GM12875 (cell line): ENCODE results near the gene MIOX.

Experiments used
- H3K4me3 ChIP-seq: one replicate; pipeline ENCODE4 v1.5.1; 2011; ENCODE audit warnings: low read depth, low read length, control low read depth
- TF ChIP-seq, protein P1 (sequence below): IDR thresholded peaks from 2 replicates; pipeline ENCODE4 v1.5.1; 2011; ENCODE audit warnings: low read depth, mild to moderate bottlenecking, control low read depth, inconsistent platforms, low read length, moderate library complexity, borderline replicate concordance; ENCODE audit not compliant: insufficient read depth

The MIOX gene

DNA sequence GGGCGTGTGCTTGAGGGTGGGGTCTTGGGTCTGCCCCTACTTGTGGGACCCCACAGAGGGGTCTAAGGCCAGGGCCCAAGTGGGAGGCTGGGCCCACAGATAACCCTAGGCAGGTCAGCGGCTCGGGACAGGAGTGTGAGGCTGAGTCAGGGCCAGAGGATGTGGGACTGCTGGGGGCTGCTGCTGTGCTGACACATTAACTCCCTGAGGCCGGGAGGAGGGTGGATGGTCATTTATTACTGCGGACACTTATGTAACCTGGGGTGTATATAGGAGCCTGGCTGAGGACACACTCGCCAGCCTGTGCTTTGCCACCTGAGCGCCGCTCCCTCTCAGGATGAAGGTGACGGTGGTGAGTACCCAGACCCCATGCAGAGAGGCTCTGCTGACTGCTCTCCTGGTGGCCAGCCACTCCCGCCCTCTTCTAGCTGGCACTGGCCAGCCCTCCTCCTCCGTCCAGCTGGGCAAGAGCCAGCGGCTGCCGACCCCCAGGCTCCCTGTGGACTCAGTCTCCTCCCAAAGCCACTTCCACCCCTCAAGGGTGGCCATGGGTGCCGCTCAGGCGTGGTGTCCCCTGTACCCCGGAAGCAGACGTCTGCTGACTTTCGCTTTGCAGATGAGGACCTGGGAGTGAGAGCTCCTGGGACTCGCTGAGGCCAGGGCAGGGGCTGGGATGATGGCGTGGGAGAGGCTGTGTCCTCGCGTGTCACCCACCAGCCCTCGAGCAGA is at the start of gene MIOX:
Gene MIOX (plus strand): TSS at position 299 of the 729 bp plus-strand sequence. CDS start 39 bp downstream, at position 338.
- TF ChIP-seq, protein P1, sequence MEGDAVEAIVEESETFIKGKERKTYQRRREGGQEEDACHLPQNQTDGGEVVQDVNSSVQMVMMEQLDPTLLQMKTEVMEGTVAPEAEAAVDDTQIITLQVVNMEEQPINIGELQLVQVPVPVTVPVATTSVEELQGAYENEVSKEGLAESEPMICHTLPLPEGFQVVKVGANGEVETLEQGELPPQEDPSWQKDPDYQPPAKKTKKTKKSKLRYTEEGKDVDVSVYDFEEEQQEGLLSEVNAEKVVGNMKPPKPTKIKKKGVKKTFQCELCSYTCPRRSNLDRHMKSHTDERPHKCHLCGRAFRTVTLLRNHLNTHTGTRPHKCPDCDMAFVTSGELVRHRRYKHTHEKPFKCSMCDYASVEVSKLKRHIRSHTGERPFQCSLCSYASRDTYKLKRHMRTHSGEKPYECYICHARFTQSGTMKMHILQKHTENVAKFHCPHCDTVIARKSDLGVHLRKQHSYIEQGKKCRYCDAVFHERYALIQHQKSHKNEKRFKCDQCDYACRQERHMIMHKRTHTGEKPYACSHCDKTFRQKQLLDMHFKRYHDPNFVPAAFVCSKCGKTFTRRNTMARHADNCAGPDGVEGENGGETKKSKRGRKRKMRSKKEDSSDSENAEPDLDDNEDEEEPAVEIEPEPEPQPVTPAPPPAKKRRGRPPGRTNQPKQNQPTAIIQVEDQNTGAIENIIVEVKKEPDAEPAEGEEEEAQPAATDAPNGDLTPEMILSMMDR, result no peak
- H3K4me3 ChIP-seq, result peak within 1 kb of the TSS; percentile 7

DNA sequence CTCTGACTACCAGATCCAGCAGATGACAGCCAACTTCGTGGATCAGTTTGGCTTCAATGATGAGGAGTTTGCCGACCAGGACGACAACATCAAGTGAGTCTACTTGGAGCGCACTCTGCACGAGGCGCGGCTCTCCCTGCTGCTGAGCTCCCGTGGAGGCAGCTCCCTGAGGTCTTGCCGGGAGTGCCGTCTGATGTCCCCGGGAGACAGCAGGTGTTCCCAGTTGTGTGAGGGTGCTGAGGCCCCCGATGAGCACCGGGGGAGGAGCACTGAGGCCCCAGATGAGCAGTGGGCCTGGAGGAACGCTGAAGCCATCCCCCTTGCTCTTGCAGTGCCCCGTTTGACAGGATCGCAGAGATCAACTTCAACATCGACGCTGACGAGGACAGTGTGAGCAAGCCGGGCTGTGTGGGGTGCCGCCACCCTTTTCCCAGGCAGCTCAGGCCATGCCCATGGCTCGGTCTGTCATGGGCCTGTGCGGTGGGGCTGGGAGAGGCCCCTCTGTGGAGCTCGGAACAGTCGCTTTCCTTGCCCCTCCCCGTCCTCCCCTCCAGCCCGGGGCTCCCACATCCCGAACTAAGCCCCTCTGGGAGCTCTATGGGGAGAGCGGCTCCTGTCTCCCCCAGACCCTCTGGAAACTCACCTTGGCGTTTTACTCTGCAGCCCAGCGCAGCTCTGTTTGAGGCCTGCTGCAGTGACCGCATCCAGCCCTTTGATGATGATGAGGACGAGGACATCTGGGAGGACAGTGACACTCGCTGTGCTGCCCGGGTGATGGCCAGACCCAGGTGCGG is 49.0 kb upstream of the MIOX start:
- TF ChIP-seq, protein P1, result no peak

DNA sequence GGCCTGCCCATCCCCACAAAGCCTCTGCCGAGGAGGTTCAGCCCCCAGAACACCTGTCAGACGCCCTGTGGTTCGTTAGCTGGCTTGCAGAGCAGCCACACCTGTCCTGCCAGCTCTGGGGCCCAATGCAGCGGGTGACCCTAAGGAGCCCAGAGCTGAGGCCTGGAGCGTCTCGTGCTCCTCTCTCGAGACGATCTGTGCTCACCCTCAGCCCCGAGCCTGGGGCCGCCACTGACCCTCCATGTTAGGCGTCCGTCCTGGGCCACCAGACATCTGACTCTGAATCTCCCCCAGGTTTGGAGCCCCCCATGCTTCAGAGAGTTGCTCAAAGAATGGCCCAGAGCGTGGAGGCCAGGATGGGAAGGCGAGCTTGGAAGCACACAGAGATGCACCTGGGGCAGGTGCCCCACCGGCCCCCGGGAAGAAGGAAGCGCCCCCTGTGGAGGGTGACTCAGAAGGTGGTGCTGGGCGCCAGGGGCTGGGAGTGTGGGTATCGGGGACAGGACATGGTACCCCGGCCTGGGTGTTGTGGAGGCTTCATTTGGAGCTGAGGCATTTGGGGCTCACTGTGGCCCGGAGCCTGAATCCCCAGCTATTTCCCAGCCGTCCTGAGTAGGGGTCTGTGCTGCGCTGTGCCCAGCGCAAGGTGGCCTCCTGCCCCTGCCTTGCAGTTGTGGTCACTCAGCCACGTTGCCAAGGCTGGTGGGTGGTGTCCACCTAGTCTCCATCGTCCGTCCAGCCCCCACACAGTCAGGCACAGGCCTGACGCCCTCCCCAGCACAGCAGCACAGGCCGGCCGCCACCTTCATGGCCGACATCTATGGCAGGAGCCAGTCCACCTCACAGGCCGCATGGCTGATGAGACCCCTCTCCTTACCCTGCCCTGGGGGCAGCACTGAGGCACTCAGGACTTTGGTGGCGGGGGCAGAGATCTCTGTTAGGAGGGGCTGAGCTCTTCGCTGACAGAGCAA is 48.1 kb upstream of the MIOX start:
- no peak overlapping the region for H3K4me3 ChIP-seq
- TF ChIP-seq, protein P1, result no peak

More for the DNA sequence above, 49.0 kb upstream of the MIOX start:
- H3K4me3 ChIP-seq, result no peak overlapping the region

DNA sequence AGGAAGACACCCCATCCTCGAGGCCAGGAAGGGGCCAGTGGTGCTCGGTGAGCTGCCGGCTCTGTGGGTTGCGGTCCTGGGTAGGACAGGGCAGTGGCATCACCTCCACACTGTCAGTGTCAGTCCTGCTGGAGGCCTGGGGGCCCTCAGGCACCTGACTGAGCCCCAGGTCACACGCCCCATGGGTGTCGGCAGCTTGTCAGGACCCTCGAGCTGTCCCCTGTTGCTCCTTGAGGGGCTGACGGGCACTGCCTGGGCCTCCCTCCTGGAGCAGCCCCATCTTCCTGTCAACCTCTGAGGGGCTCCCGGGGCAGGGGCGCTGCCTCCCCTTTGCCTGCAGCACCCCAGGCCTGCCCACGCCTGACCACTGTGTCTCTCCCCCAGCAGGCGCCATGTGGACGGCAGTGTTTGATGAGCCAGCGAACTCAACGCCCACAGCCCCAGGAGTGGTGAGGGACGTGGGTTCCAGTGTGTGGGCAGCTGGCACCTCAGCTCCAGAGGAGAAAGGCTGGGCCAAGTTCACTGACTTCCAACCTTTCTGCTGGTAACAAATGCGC is 47.3 kb upstream of the MIOX start:
- TF ChIP-seq, protein P1, result no peak
- H3K4me3 ChIP-seq, result no peak overlapping the region

DNA sequence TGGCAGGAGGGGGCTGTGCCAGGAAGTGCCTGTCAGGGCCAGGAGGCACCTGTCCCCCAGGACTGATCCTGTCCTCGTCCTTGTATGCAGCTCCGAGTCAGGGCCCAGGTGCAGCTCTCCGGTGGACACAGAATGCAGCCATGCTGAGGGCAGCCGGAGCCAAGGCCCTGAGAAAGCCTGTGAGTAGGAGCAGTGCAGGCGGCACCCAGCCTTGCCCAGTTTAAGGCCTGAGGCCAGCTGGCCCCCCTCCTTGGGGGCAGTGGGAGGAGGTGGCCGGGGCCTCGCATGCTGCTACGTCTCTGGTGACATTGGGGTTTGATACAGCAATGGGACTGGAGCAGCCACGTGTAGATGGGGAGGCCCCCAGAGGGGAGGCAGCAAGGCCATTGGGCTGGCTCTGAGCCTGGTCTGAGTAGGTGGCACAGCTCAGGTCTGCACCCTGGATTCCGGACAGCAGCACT is 46.8 kb upstream of the MIOX start:
- H3K4me3 ChIP-seq, result no peak overlapping the region
- TF ChIP-seq, protein P1, result no peak

DNA sequence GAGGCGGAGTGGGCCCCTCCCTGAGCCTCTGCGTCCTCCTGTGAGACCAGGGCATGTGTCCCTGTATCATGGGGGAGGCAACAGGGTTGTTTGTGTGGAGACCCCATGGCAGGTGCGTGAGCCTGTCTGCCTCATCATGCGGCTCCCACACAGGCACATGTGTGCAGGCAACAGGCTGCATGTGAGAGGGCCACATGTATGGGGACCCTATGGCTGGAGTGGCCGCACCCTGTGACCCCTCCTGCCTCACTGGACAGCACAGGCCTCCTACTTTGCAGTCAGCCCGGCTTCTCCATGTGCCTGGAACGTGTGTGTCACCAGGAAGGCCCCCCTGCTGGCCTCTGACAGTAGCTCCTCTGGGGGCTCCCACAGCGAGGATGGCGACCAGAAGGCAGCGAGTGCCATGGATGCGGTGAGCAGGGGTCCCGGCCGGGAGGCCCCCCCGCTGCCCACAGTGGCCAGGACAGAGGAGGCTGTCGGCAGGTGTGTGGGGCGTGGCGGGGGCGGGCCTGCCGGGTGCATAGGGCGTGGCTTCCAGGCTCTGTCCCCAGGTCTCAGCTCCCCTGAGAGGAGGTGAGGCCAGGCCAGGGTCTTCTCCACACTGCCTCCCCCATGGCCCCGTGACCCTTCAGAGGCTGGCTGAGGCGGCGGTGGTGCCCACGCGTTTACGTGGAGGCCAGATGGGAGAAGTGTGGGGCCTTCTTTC is 46.0 kb upstream of the MIOX start:
- H3K4me3 ChIP-seq, result no peak overlapping the region
- TF ChIP-seq, protein P1, result no peak
